HG03103 (cell line): ENCODE results near the gene ANKRD33.

Experiments used
- ATAC-seq: cut with Tn5 transposase; IDR thresholded peaks from one replicate; pipeline ENCODE4 v1.9.1; 2021; ENCODE audit warnings: low read depth; ENCODE audit not compliant: unreplicated experiment

The ANKRD33 gene

DNA sequence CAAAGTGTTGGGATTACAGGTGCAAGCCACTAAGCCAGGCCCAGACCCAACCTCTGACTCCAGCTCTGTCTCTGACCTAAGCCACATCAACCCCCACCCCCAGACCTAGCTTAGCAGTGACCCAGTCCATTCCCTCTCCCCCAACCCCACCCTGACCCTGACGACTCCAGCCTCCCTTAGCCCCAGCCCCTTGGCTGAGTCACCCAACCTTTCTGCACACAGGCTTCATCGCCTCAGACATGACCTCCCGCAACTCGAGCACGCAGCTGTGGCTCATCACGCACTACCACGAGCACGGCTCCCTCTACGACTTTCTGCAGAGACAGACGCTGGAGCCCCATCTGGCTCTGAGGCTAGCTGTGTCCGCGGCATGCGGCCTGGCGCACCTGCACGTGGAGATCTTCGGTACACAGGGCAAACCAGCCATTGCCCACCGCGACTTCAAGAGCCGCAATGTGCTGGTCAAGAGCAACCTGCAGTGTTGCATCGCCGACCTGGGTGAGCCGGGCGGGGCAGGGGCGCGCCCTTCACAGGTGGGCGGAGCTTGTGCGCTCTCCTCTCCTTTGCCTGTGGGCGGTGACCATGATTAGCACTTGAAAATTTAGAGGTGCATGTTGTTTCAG is 27.2 kb downstream of the ANKRD33 start:
- no peak for ATAC-seq

DNA sequence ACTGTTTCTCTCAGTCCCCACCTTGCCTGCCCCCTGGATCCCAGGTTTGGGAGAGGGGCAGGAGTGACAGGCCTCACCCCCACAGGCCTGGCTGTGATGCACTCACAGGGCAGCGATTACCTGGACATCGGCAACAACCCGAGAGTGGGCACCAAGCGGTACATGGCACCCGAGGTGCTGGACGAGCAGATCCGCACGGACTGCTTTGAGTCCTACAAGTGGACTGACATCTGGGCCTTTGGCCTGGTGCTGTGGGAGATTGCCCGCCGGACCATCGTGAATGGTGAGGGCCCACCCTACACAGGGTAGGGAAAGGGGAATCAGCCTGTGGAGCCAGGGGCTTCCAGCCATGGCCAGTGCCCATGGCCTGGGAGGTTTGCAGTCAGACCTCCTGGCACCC is 28.0 kb downstream of the ANKRD33 start:
- no peak for ATAC-seq

DNA sequence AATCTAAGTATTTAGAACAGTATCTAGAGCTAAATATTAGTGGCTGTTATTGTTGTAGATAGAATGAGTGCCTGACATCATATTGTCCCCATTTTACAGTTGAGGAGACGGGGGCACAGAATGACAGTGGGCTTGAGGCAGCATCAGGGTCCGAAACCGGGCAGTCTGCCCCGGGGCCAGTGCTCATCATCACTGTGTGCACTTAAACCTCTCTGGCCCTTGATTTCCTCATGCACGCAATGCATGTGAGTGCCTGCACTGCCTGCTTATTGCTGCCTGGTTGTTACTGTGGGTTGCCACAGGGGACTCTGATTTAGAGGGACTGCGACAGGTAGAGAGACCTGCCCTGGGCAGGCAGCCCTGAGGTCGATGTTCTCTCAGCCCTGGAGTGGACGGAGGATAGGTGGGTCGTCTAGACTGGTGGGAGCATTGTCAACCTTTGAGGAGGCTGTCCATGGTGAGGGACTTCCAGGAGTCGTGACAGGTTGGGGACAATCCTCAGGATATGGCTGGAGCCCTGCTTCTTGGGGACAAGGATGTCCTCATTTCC is 29.2 kb downstream of the ANKRD33 start:
- ATAC-seq = no peak

DNA sequence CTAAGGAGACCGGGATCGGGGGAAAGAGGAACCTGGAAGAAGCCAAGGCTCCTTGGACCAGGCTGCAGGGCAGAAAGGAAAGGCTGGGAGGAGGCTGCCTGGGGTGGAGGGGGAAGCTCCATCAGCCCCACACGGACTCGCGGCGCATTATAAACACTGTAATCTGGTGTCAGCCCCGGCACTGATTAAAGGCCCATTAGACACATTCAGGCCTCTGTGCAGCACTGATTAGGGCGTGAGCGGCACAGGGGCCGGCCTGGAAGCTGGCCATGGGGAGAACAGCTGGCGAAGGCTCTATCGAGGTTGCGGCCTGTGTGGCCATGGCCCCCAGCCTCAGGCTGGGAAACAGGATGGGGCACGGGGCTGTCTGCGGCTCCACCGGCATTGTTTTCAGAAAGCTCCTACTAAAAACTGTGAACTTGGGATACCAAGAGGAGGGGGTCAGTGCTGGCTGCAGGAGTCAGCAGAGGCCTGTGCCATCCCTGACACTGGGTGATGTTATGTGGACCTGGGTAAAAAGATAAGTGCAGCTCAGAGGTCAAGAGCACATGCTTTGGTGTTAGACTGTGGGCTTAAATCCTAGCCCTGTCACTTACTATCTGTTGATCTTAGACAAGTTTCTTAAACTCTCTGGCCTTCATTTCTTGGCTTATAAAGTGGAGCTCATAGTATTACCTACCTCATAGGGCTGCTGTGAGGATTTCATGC is 30.0 kb downstream of the ANKRD33 start:
- no peak for ATAC-seq

DNA sequence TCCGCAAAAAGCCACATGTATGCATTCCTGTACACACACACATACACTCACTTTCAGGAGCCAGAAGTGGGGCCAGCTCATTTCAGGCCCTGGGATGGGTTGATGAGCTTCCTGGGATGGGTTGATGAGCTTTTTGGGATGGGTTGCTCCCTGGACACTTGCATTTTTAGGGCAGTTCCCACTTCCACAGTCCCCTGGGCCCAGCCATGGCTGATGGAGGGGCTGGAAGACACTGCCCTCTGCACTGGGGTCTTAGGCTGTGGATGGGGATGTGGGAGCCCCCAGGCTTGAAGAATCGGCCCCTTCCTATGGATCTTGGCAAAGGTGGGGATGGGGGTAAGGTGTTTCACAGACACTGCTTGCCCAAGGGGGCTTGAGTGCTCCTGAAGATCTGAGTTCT is 32.1 kb downstream of the ANKRD33 start:
- no peak for ATAC-seq

DNA sequence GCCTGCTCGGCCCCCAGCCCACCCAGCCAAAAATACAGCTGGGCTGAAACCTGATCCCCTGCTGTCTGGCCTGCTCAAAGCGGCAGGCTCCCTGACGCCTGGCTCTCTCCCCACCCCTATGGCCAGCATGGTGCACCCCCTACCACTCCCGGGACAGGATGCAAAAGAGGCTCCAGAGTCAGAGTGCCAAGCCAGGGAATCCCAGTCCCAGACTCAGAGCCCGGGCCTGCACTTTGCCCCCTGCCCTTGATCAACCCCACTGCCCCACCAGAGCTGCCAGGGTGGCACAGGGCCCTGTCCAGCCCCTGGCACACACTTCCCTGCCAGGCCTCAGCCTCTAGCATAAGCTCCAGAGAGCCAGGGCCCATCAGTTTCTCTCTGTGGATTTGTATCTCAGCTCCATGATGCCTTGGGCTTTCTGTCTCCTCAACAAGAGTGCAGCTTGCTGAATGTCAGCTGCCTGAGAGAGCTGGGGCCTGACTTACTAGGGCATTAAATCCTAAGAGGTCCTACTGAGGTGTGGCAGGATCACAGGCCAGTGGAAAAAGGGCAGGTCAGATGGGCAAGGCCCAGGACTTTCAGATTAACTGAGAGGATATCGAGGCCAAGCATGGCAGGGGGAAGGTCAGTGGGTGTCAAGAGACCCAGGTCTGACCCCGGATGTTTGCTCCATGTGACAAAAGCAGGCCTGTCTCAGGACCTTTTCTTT is 33.3 kb downstream of the ANKRD33 start:
- ATAC-seq = no peak

DNA sequence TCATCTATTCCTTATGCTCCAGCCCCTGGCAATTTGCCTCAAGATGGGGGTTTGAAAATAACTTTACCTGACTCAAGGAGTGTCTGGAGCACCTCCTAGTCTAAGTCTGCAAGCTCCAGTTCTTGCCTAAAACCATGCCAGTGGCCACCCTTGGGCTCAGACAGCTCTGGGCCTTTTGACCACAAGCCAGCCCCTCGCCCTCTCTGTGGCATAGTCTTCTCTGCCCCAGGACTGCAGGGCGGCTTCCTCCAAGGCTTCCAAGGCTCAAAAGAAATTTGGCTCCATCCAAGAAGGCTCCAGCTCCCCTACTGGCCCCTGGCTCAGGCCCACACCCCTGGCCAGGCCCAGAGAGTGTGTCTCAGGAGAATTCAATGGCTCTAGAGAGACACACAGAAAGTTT is 34.2 kb downstream of the ANKRD33 start:
- ATAC-seq = no peak

DNA sequence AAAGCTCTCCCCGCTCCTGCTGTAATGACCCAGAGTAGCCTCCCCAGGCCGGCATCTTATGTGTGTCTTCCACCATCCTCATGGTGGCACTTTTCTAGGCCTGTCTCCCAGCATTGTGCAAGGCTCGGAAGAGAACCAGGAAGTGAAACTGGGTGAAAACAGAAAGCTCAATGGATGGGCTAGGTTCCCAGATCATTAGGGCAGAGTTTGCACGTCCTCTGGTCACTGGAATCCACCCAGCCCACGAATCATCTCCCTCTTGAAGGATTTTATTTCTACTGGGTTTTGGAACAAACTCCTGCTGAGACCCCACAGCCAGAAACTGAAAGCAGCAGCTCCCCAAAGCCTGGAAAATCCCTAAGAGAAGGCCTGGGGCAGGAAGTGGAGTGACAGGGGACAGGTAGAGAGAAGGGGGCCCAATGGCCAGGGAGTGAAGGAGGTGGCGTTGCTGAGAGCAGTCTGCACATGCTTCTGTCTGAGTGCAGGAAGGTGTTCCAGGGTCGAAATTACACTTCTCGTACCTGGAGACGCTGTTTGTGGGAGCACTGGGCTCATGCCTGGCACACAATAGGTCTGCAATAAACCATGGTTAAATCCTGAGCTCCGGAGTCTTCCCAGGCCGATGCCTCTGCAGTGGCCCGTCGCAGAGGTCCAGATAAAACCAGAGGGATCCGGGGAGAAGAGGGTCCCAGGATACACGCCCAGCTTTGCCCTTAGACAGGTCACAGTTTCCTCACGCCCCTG is 35.0 kb downstream of the ANKRD33 start:
- no peak for ATAC-seq

DNA sequence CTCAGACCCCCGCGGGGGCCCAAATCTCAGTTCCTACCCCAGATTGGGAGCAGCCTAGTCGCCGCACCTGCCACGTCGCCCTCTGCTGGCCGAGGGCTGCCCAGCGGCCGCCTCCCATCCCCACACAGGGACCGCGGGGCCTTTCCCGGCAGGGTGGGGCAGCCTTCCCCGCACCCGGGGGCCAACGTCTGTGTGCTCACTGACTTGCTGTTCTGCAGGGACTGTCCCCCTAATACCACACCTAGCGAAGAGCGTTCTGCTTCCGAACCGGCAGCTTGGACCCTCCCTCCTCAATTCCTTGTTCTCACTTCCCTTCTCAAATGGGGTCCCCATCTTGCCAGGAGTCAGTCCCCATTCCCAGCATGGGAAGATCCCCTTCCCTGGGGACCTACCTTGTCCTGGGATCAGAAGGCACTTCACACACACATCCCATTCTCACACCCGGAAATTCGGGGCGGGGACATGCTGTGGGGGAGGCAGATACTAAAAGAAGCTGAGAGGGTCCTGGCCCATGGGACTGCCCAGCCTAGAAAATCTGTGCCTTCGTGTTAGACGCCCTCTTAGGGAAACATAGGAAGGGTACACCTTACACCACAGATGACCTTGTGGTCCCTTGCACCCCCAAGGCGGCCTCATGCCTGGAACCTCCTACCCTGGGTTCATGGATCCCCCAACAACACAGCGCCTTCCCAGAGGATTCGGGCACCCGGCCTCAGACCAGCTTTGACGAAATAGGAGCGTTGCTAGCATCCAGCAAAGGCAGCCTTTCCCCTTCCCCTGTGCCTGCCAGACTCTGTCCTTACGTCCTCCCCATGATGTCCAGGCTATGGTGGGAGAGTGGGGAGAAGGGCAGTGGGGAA is 35.8 kb downstream of the ANKRD33 start:
- ATAC-seq = no peak

DNA sequence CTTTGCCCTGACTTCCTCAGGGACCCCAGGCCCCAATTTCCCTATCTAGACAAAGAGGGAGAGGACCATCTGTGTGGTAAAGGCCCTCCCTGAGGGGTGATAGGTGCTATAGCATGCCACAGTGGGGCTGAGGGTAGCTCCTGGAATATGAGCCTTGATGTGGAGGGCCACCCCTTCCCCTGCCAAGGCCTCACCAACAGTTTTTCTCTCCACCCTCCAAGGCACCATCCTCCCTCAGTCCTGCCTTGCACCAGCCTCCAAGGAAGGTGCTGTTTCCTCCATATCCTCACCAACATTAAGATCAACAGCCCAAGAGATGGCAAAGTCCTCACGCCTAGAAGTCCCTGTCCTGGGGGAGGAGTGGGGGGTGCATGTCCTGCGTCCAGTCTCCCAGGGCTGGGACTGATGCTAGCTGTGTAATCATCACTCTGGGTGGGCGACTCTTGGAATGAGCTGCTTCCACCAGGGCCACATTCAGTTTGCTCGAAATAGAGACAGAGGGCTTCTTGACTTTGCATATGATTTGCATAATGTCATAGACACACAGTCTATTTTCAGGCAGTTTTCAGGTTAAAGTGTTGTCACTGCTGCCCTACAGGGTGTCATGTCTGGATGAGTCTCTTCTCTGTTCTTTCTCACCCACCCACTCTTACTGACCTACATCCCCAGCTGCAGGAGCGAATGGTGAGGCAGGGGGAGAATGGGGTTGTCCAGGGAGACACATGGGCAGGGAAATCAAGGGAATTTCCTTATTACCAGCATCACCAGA is 36.8 kb downstream of the ANKRD33 start:
- ATAC-seq = no peak

DNA sequence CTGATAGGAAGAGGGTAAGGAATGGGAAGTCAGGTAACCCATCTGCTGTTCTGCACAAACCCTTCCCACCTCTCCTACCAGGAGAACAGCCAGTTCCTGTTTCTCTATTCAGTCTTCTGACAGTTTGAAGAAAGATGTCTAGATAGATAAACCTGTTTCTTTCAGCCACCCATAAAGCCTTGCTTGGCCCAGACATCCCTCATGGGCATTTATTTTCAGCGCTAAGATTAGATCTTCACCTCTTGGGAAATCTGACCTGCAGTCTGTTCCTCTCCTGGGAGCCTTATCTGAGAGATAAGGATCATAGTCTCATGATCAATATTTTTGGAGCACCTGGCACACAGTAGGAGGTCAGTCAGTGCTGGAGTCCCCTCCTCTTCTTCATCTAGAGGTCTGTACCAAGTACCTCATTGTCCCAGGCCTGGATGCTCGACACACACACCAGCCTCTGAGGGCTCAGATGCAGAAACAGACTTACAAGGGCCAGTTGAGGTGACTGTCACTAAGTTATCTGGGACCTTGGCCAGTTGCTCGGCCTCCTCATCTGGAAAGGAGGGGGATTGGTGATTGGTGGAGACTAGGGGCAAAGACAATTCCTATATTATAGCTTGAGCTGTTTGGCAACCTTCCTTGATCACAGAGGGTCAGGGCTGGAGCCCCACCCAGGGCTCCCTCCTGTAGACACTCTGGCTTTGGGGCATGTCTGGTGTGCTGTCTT is 37.6 kb downstream of the ANKRD33 start:
- no peak for ATAC-seq

DNA sequence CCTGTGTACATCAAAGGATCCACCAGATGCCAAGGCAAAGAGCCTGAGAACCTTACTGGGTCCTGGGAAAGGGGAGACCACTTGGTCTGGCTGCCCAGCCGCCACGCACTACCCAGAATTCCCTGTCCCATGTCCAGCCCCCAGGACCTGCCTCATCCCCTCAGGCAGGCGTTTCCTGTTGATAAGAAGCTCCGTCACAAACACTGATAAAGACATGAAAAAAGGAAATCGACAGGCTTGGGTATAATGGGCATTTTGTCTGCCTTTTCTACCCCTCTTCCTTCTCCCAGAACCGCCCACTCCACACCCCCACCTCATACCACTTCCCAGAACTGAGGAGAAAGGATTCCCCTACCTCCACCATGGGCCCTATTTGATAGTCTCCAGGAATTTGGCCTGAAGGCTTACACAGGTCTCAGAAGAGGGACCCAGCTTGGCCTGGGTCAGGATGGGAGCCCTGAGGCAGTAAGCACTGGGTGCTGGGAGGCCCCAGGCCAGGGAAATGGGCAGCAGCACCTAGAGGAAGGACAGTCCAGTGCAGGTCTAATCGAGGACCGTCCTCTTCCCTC is 38.2 kb downstream of the ANKRD33 start:
- ATAC-seq = no peak

DNA sequence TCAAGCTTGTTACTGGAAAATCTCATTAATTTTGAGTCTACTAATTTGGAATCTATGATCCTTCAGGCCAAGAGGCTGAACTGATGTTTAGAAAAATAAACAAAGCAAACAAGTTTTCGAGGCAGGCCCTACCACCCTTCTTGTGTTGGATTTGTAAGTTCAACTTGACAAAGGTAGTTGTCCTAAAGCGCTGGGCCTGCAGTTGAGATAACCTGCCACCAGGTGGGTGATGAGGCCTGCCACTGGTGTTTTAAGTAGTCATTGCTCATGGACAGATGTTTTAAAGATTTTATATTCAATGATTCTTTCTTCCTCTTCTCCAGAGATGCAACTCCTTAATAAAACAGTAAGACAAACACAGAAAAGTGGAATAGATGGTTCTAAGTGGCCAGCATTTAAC is 38.8 kb downstream of the ANKRD33 start:
- no peak for ATAC-seq

DNA sequence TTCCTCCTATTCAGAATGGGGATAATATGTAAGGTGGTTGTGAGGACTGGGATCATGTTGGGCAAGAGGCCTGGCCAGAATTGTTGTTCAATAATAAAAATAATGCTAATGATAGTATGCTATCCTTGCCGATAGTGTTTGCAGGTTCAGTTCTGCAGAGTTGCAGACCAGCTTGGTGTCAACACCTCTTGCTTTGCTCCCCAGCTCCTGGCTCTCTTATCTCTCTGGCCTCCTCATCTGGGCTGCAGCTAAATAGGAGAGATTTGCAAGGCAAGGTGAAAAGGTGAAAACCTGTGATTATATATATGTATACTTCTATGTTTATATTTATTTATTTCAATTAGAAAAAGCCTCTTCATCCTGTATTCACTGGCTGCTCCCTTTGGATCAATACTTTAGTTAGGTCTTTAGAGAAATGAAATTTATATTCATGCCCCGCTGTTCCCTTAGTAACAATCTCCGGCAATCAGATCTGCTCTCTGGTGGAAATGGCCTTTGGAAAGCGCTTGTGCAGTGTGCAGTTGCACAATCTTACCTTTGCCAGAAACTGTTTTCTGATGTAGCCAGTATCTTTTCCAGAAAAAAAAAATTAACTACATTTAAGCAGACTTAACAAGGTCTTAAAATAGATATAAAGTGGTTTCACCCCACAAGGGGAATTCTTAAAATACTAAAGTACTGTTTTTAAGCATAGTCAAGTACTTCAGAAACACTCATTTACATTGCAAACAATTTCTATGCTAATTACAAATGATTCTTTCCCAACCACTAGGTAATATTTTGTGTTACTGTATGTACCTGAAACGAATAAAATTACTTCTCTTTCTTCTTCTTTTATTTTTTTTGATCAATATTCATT is 44.5 kb downstream of the ANKRD33 start:
- no peak for ATAC-seq

DNA sequence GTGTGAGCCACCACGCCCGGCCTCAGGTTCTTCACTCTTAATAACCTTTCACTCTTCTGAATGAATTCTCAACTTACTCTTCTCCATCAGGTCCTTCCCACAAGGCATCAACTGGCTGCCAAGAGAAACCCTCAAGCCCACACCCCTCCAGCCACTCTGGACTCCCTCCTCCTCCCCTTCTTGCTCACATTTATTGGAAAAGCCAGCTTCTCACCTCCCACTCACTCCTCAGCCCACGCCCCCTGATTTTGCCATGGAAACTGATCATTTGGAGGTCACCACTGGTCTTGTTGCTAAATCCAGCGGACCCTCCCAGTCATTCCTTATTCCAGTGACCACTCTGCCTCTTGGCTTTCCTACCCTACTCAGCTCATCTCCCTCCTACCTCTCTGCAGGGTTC is 46.2 kb downstream of the ANKRD33 start:
- ATAC-seq = no peak

DNA sequence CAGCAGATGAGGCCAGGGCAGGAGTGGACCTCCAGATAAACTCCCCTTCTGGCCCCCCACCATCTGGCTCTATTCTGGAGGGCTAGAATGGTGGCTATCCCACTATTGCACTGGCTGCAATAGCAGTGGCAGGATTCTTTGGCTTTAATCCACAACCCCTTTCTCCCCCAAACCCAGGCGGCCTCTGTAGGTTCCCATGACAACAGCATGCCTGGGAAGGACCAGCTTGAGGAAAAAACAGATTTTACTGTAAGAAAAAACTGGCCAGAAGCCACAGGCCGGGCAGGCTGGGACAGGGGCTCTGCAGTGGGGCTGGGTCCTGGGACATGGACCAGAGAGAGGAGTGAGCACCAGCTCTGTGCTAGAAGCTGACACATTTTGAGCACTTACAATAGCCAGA is 50.0 kb downstream of the ANKRD33 start:
- ATAC-seq = no peak

DNA sequence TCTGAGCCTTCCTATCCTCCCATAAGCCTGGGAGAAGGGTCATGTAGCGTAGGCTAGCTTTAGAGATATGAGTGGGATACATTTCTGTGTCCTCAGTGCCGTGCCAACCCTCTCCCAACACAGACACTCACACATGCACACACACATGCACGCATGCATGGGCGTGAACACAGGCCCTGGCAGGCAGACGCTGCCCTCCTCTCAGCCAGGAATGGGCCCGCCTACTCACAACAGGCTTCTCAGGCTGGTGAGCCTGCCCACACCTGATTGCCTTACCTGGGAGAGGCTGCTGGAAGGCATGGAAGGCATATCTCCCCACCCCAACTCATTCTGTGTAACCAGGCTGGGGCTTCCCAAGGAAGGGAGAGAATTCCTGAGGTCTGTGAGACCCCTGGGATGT is 50.8 kb downstream of the ANKRD33 start:
- no peak for ATAC-seq
